Uterus (tissue), 2 donors: ENCODE data around the gene GATA3.

Experiments used
- CTCF ChIP-seq, 4 experiments: fragments of 200-600 bp in 2 of 4; fragments of 450-650 bp in 2 of 4; sonication (generic) in 2 of 4; IDR thresholded peaks; one replicate each; pipeline ENCODE4 v1.5.1; 2016 to 2019; ENCODE audit warnings: antibody characterized with exemption in 4 of 4, mild to moderate bottlenecking in 2 of 4, moderate library complexity in 1 of 4
- POLR2A ChIP-seq, 2 donors: fragments of 450-650 bp; IDR thresholded peaks; one replicate each; pipeline ENCODE4 v1.6.1; 2016; ENCODE audit warnings: antibody characterized with exemption in 2 of 2, mild to moderate bottlenecking in 1 of 2, moderate library complexity in 1 of 2

DNA sequence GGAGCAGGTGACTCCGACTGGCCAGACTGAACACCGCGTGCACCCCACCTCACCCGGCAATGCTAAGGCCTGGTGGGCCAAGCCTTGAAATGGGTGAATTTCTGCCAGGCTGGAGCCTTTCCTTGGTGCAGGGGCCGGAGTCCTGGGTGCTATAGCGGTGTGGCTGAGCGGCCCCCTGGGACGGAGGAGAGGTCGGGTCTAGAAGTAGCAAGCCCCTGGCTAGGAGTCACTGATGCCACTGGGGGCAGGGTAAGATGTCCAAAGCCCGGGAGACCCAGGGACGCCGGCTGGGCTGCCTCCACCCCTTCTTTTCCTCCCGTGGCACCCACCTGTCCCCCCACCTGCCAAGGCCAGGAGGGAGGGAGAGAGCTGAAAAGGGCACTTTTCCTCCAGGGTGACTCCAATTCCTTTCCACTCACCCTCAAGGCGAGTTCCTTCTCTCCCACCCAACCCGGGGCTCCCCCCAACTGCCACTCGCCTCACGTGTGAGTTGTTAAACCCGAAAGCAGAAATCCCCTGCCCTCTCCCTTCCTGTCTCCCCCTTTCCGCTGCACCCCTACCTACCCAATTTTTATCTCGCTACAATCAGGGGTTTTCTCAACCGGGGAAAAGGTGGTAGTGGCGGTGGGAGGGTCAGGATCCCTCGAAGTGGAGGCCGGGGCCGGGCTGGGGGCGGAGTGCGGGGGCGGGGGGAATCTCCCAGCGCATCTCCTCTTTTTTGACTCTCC is 6.0 kb upstream of the GATA3 start:
- TF ChIP-seq CTCF (IDR thresholded peaks at IDR 0.05), result no peak
- TF ChIP-seq POLR2A (IDR thresholded peaks at IDR 0.05), result no peak
